Measurements from ENCODE around the gene RO60. TPM values are rescaled to one million over a fixed set of nuclear protein-coding genes. Genes with fewer than 3 reads are reported as not detected.

Gene RO60
- total RNA-seq, 1 experiment from 2014 or later: 93.5 TPM

DNA sequence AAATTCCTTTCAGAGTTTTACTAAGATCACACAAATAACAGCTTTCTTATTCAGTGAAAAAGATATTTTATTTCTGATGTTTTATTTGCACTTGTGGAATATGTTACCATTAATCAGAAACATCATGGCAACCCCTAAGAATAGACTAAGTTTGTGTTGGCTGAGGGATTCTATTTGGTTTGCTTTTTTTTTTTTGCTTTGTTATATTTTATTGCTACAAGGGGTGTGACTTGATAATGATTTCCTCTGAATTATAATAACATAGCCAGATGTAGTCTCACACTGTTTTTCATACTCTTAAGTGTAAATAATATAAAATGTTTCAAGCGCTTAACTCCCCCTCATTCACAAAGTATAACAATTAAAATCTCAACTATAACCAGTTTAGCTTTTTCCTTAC lies 25.9 kb downstream of the RO60 start:
- ChIA-PET POLR2A (ENCODE audit: low non-redundant PET) (no interaction called here), CTCF (no interaction called here)
- H3K27ac ChIP-seq (ENCODE audit: low read depth, low read length, poor library complexity, severe bottlenecking): no peak overlapping the region
- no peak overlapping the region for H3K4me3 ChIP-seq (ENCODE audit: low read depth, low read length, poor library complexity, severe bottlenecking)
- no TSS peak for BruUV-seq (replicated peaks)
- TF ChIP-seq, protein P1, sequence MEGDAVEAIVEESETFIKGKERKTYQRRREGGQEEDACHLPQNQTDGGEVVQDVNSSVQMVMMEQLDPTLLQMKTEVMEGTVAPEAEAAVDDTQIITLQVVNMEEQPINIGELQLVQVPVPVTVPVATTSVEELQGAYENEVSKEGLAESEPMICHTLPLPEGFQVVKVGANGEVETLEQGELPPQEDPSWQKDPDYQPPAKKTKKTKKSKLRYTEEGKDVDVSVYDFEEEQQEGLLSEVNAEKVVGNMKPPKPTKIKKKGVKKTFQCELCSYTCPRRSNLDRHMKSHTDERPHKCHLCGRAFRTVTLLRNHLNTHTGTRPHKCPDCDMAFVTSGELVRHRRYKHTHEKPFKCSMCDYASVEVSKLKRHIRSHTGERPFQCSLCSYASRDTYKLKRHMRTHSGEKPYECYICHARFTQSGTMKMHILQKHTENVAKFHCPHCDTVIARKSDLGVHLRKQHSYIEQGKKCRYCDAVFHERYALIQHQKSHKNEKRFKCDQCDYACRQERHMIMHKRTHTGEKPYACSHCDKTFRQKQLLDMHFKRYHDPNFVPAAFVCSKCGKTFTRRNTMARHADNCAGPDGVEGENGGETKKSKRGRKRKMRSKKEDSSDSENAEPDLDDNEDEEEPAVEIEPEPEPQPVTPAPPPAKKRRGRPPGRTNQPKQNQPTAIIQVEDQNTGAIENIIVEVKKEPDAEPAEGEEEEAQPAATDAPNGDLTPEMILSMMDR (conservative IDR thresholded peaks at IDR 0.05; ENCODE audit: low read depth, low read length): no peak
- TF ChIP-seq EZH2 (IDR thresholded peaks at IDR 0.05; ENCODE audit: borderline replicate concordance, low read depth, low read length, poor library complexity, severe bottlenecking): no peak
- no peaks in the 10 kb centered on the region for H3K9me3 ChIP-seq (ENCODE audit: low read depth, low read length, poor library complexity, severe bottlenecking)
- intact Hi-C loops (cut with micrococcal nuclease; ENCODE audit: unreplicated experiment): no loop called here
- H3K27me3 ChIP-seq (replicated peaks; ENCODE audit: insufficient read depth, low read depth, low read length, poor library complexity): no peaks in the 10 kb centered on the region
- H3K4me1 ChIP-seq (ENCODE audit: insufficient read depth, low read length, poor library complexity, severe bottlenecking): no peaks in the 10 kb centered on the region
- peaks cover 64% of the 10 kb centered on the region for H3K36me3 ChIP-seq (ENCODE audit: insufficient read depth, low read length, poor library complexity, severe bottlenecking)
- no peak for DNase-seq (ENCODE audit: low spot score)

DNA sequence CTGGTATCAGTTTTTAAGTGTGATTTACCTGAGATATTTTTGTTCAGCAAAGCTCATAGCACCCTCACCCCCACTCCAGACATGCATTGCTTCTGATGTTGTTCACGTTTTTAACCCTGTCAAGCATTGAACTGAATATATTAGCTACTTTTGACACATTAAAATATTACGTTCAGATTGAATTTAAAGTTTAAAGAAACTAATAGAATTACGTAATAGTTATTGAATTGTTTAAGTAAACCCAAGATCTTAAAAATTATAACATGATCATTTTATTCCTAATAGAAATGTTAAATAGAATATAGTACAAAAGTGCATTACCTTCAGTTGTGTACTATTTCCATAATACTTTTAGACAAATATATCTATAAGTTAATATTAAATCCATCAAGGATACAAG lies 26.9 kb downstream of the RO60 start:
- Histone ChIP-seq H3K27ac (ENCODE audit: low read depth, low read length, poor library complexity, severe bottlenecking) (no peak overlapping the region), H3K9me3 (ENCODE audit: low read depth, low read length, poor library complexity, severe bottlenecking) (no peaks in the 10 kb centered on the region), H3K27me3 (replicated peaks; ENCODE audit: insufficient read depth, low read depth, low read length, poor library complexity) (no peaks in the 10 kb centered on the region), H3K4me1 (ENCODE audit: insufficient read depth, low read length, poor library complexity, severe bottlenecking) (no peaks in the 10 kb centered on the region), H3K36me3 (ENCODE audit: insufficient read depth, low read length, poor library complexity, severe bottlenecking) (peaks cover 63% of the 10 kb centered on the region), H3K4me3 (ENCODE audit: low read depth, low read length, poor library complexity, severe bottlenecking) (no peak overlapping the region)
- CTCF ChIA-PET: no interaction called here
- no peak for DNase-seq (ENCODE audit: low spot score)
- POLR2A ChIA-PET (ENCODE audit: low non-redundant PET): no interaction called here
- BruUV-seq (replicated peaks): no TSS peak
- intact Hi-C loops (cut with micrococcal nuclease; ENCODE audit: unreplicated experiment): no loop called here
- TF ChIP-seq EZH2 (IDR thresholded peaks at IDR 0.05; ENCODE audit: borderline replicate concordance, low read depth, low read length, poor library complexity, severe bottlenecking): no peak
- TF ChIP-seq, protein P1 (conservative IDR thresholded peaks at IDR 0.05; ENCODE audit: low read depth, low read length): no peak

DNA sequence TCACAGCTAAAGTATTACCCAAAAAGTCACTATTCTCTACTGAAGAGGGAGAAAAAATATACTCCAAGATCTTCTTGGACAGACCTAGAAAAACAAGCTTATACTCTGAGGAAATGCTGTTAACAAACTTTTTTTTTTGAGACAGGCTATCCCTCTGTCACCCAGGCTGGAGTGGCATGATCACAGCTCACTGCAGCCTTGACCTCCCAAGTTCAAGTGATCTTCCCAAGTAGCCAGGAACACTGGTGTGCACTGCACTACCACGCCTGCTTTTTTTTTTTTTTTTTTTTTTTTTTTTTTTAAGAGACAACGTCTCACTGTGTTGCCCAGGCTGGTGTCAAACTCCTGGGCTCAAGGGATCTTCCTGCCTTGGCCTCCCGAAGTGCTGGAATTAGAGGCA lies 28.5 kb downstream of the RO60 start:
- BruUV-seq (replicated peaks): no TSS peak
- Histone ChIP-seq H3K27ac (ENCODE audit: low read depth, low read length, poor library complexity, severe bottlenecking) (no peak overlapping the region), H3K4me3 (ENCODE audit: low read depth, low read length, poor library complexity, severe bottlenecking) (no peak overlapping the region), H3K36me3 (ENCODE audit: insufficient read depth, low read length, poor library complexity, severe bottlenecking) (peaks cover 55% of the 10 kb centered on the region), H3K9me3 (ENCODE audit: low read depth, low read length, poor library complexity, severe bottlenecking) (no peaks in the 10 kb centered on the region), H3K4me1 (ENCODE audit: insufficient read depth, low read length, poor library complexity, severe bottlenecking) (no peaks in the 10 kb centered on the region), H3K27me3 (replicated peaks; ENCODE audit: insufficient read depth, low read depth, low read length, poor library complexity) (no peaks in the 10 kb centered on the region)
- no peak for DNase-seq (ENCODE audit: low spot score)
- intact Hi-C loops (cut with micrococcal nuclease; ENCODE audit: unreplicated experiment): no loop called here
- CTCF ChIA-PET: no interaction called here
- no peak for TF ChIP-seq EZH2 (IDR thresholded peaks at IDR 0.05; ENCODE audit: borderline replicate concordance, low read depth, low read length, poor library complexity, severe bottlenecking)
- TF ChIP-seq, protein P1 (conservative IDR thresholded peaks at IDR 0.05; ENCODE audit: low read depth, low read length): no peak
- POLR2A ChIA-PET (ENCODE audit: low non-redundant PET): no interaction called here
